Progenitor cell of endocrine pancreas (in vitro differentiated cells): ENCODE data around the gene CLEC5A. TPM values are rescaled to one million over a fixed set of nuclear protein-coding genes. Genes with fewer than 3 reads are reported as not detected.

Experiments used
- DNase-seq: peaks from one replicate; pipeline ENCODE4 v3.0.0; 2021; ENCODE audit warnings: low spot score; ENCODE audit not compliant: unreplicated experiment
- H3K27ac Mint-ChIP-seq: 2 replicates; pipeline ENCODE4 v1.8.0; 2021; ENCODE audit warnings: mild to moderate bottlenecking, moderate library complexity, mixed read lengths
- H3K27me3 Mint-ChIP-seq: 2 replicates; pipeline ENCODE4 v1.8.0; 2021; ENCODE audit warnings: mixed read lengths
- H3K36me3 Mint-ChIP-seq: 2 replicates; pipeline ENCODE4 v1.8.0; 2022; ENCODE audit warnings: mixed read lengths; ENCODE audit not compliant: insufficient read depth
- H3K4me1 Mint-ChIP-seq: 2 replicates; pipeline ENCODE4 v1.8.0; 2021; ENCODE audit warnings: low read depth, mixed read lengths
- H3K4me3 Mint-ChIP-seq: 2 replicates; pipeline ENCODE4 v1.8.0; 2021; ENCODE audit warnings: low read depth, mild to moderate bottlenecking, moderate library complexity, mixed read lengths
- H3K9me3 Mint-ChIP-seq: 2 replicates; pipeline ENCODE4 v1.8.0; 2021; ENCODE audit warnings: low read depth, mixed read lengths
- CTCF ChIP-seq: fragments of 200-600 bp; sonication (generic); IDR thresholded peaks from one replicate; pipeline ENCODE4 v1.5.0; 2021; ENCODE audit warnings: antibody characterized with exemption, mild to moderate bottlenecking; ENCODE audit not compliant: unreplicated experiment
- long read RNA-seq: library from polyadenylated mRNA; unstranded; transcript quantifications from one replicate; pipeline ENCODE4 v2.0.0, GENCODE V29; 2020
- total RNA-seq: library from RNA; stranded (reverse); gene quantifications from 2 replicates; pipeline ENCODE4 v1.2.1, GENCODE V29; 2021

CLEC5A gene
- not detected in 2 replicates for total RNA-seq
- long read RNA-seq = 0 reads

GRCh38 chr7:141946796-141947195 is at the start of gene CLEC5A:
Gene CLEC5A (minus strand): TSS chr7:141946974. CDS start chr7:141946292, 682 bp downstream.
- H3K27me3 Mint-ChIP-seq = no peaks in the 10 kb centered on the region
- H3K36me3 Mint-ChIP-seq = no peaks in the 10 kb centered on the region
- TF ChIP-seq CTCF = no peak
- no peak within 1 kb of the TSS for H3K4me3 Mint-ChIP-seq
- no peak for DNase-seq
- peaks cover 1% of the 10 kb centered on the region for H3K4me1 Mint-ChIP-seq
- H3K9me3 Mint-ChIP-seq = peaks cover 7% of the 10 kb centered on the region
- no peak within 1 kb of the TSS for H3K27ac Mint-ChIP-seq

- H3K27ac Mint-ChIP-seq = no peak overlapping the region
- H3K4me3 Mint-ChIP-seq = no peak overlapping the region
- peaks cover 5% of the 10 kb centered on the region for H3K9me3 Mint-ChIP-seq
- no peaks in the 10 kb centered on the region for H3K27me3 Mint-ChIP-seq
- DNase-seq = no peak
- peaks cover 2% of the 10 kb centered on the region for H3K4me1 Mint-ChIP-seq
- TF ChIP-seq CTCF = no peak
- peaks cover 1% of the 10 kb centered on the region for H3K36me3 Mint-ChIP-seq
Observed at GRCh38 chr7:141993354-141993753, 46.6 kb upstream of the CLEC5A start.

DNA sequence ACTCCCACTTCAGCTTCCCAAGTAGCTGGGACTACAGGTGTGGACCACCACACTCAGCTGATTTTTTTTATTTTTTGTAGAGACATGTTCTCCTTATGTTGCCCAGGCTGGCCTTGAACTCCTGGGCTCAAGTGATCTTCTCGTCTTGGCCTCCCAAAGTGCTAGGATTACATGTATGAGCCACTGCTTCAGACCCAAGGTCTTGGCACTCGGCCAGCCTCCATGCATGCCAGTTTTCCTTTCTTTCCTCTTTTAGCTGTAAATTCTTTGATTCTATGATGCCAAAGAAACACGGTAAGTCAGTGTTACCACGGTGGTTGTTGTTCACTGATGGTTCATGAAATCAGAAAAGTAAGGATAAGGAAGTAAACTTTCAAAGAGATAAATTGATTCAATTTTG is 45.9 kb upstream of the CLEC5A start:
- Mint-ChIP-seq H3K27ac (no peak overlapping the region), H3K27me3 (no peaks in the 10 kb centered on the region), H3K36me3 (peaks cover 1% of the 10 kb centered on the region), H3K4me1 (peaks cover 2% of the 10 kb centered on the region), H3K4me3 (no peak overlapping the region), H3K9me3 (peaks cover 5% of the 10 kb centered on the region)
- DNase-seq = no peak
- TF ChIP-seq CTCF = no peak

DNA sequence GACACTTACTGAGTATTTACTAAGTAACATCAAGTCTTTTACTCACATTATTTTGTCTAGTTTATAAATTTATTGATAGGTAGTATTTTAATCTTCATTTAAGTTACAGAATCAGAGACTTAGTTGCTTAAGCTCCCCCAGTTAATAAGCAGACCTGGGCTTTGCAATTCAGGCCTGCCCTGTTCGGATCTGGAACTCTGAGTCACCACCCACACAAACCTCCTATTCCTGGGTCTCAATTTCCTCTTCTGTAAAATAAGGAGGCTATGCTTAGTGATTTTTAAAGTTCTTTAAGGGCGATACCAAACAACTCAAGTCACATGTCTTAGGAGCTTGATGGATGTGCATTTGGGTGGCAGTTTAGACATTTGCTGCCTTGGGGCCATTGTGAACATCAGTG is 45.4 kb upstream of the CLEC5A start:
- no peak for DNase-seq
- no peak overlapping the region for H3K27ac Mint-ChIP-seq
- H3K4me3 Mint-ChIP-seq = no peak overlapping the region
- H3K4me1 Mint-ChIP-seq = peaks cover 2% of the 10 kb centered on the region
- H3K9me3 Mint-ChIP-seq = peaks cover 5% of the 10 kb centered on the region
- no peak for TF ChIP-seq CTCF
- H3K27me3 Mint-ChIP-seq = no peaks in the 10 kb centered on the region
- H3K36me3 Mint-ChIP-seq = peaks cover 1% of the 10 kb centered on the region

GRCh38 chr7:141991140-141991539 is 44.4 kb upstream of the CLEC5A start:
- no peaks in the 10 kb centered on the region for H3K36me3 Mint-ChIP-seq
- H3K4me3 Mint-ChIP-seq = no peak overlapping the region
- no peak for DNase-seq
- H3K27me3 Mint-ChIP-seq = no peaks in the 10 kb centered on the region
- H3K4me1 Mint-ChIP-seq = peaks cover 2% of the 10 kb centered on the region
- peaks cover 1% of the 10 kb centered on the region for H3K9me3 Mint-ChIP-seq
- no peak overlapping the region for H3K27ac Mint-ChIP-seq
- no peak for TF ChIP-seq CTCF
